ENCODE data around the gene GAGE12J.
A peak's percentile ranks its signal among the peaks of the same experiment; 100 is the strongest.
"Not testable (repeated sequence)": the region's sequence is repeated elsewhere in the genome, so short reads cannot be mapped to it uniquely, and the experiment has no call there.

GAGE12J gene

DNA sequence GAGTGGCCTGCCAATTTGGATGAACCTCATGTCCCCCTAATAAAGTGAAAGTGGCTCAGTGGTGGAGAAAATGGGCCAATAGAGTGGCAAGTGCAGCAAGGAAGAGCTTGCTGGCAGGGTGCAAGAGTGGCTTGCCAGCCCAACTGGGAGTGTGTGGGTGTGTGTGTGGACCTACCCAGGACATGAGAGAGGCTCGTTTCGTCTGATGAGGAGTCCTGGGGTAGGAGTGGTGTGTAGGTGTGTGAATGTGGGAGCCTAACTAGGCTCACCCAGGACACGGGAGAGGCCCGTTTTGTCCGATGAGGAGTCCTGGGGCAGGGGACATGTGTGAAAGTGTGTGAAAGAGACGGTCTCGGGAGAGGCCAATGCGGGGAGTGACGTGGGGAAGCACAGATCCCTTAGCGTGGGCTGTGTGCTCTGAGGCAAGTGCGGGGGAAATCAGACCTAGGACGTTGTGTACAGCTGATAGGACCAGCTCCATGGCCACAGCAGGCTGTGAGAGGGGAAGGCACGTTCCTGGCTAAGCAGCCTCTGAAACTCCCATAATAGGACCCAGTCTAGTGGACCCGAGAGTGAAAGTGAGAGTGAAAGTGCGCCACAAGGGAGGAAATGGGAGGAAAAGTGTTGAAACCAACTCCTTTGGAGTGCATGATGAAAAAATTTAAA is 13.1 kb upstream of the GAGE12J start:
- no peaks in the 10 kb centered on the region for H3K9me3 ChIP-seq (ENCODE audit: control insufficient read depth, low read length)
- H3K27ac ChIP-seq, result no peak overlapping the region
- no peak overlapping the region for H3K9ac ChIP-seq

DNA sequence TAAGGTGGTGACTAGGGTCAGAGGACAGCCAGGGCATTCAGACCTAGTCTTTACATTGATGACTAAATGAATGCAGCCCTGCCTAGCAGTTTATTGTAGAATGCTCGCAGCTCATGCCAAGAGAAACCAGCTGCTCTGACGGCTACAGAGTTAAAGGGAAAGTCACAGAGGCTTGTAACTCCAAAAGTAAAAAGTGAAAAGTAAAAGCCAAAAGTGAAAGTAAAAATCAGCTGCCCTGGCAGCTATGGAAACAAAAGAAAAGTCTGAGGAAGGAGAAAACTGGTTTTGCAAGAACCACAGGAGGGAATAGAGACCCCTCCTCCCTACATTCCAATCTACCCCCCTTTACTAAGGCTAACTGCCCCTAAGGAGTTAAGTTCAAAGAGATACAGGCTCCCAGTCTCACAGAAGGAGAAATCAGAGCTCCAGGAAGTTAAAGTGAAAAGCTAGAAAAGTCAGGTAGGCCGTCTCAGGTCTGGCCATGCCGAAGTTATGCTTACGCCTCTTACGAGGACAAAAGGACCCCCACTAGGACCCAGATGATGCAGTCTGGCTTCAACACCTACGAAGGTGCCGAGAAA is 12.3 kb upstream of the GAGE12J start:
- Histone ChIP-seq H3K36me3 (ENCODE audit: control insufficient read depth, insufficient read depth, low read length) (no peaks in the 10 kb centered on the region), H3K4me2 (ENCODE audit: low read length) (peak overlapping the region; percentile 67), H3K79me2 (no peaks in the 10 kb centered on the region), H3K9ac (no peak overlapping the region), H3K9me3 (ENCODE audit: control insufficient read depth, low read length) (no peaks in the 10 kb centered on the region), H3K4me3 (ENCODE audit: low read depth, low read length) (peak overlapping the region; percentile 37), H3K4me1 (no peaks in the 10 kb centered on the region), H2AFZ (peak overlapping the region; percentile 78), H3K27me3 (ENCODE audit: control insufficient read depth, insufficient read depth, low read length) (no peaks in the 10 kb centered on the region), H3K27ac (peak overlapping the region; percentile 32)
- TF ChIP-seq CTCF (IDR thresholded peaks at IDR 0.05), result no peak

More for the DNA sequence above, 13.1 kb upstream of the GAGE12J start:
- Histone ChIP-seq H3K79me2 (no peaks in the 10 kb centered on the region), H3K27me3 (ENCODE audit: control insufficient read depth, insufficient read depth, low read length) (no peaks in the 10 kb centered on the region), H3K4me3 (ENCODE audit: low read depth, low read length) (peak overlapping the region; percentile 37), H3K4me1 (no peaks in the 10 kb centered on the region), H3K36me3 (ENCODE audit: control insufficient read depth, insufficient read depth, low read length) (no peaks in the 10 kb centered on the region), H2AFZ (peak overlapping the region; percentile 78), H3K4me2 (ENCODE audit: low read length) (peak overlapping the region; percentile 67)
- TF ChIP-seq CTCF (IDR thresholded peaks at IDR 0.05), result no peak

GRCh38 chrX:49310371-49310770 is 11.5 kb upstream of the GAGE12J start:
- H3K4me3 ChIP-seq (ENCODE audit: low read depth, low read length), result no peak overlapping the region

GRCh38 chrX:49312176-49312575 is 9.7 kb upstream of the GAGE12J start:
- no peaks in the 10 kb centered on the region for H3K9me3 ChIP-seq (ENCODE audit: control insufficient read depth, low read length)
- H2AFZ ChIP-seq, result no peak overlapping the region
- H3K79me2 ChIP-seq, result no peaks in the 10 kb centered on the region
- no peak overlapping the region for H3K27ac ChIP-seq
- no peak overlapping the region for H3K4me3 ChIP-seq (ENCODE audit: low read depth, low read length)
- no peak overlapping the region for H3K9ac ChIP-seq
- H3K36me3 ChIP-seq (ENCODE audit: control insufficient read depth, insufficient read depth, low read length), result no peaks in the 10 kb centered on the region
- TF ChIP-seq CTCF (IDR thresholded peaks at IDR 0.05), result no peak
- no peak overlapping the region for H3K4me2 ChIP-seq (ENCODE audit: low read length)
- H3K27me3 ChIP-seq (ENCODE audit: control insufficient read depth, insufficient read depth, low read length), result no peaks in the 10 kb centered on the region
- no peaks in the 10 kb centered on the region for H3K4me1 ChIP-seq

More at GRCh38 chrX:49310371-49310770, 11.5 kb upstream of the GAGE12J start:
- Histone ChIP-seq H3K79me2 (no peaks in the 10 kb centered on the region), H3K27me3 (ENCODE audit: control insufficient read depth, insufficient read depth, low read length) (no peaks in the 10 kb centered on the region), H3K4me1 (no peaks in the 10 kb centered on the region), H3K36me3 (ENCODE audit: control insufficient read depth, insufficient read depth, low read length) (no peaks in the 10 kb centered on the region), H2AFZ (peak overlapping the region; percentile 78), H3K9ac (no peak overlapping the region), H3K4me2 (ENCODE audit: low read length) (no peak overlapping the region), H3K27ac (no peak overlapping the region), H3K9me3 (ENCODE audit: control insufficient read depth, low read length) (no peaks in the 10 kb centered on the region)
- TF ChIP-seq CTCF (IDR thresholded peaks at IDR 0.05), result no peak

- Histone ChIP-seq H3K9ac (no peak overlapping the region), H3K79me2 (no peaks in the 10 kb centered on the region), H3K4me2 (ENCODE audit: low read length) (no peak overlapping the region), H2AFZ (no peak overlapping the region), H3K27me3 (ENCODE audit: control insufficient read depth, insufficient read depth, low read length) (no peaks in the 10 kb centered on the region), H3K27ac (no peak overlapping the region), H3K4me3 (ENCODE audit: low read depth, low read length) (no peak overlapping the region), H3K9me3 (ENCODE audit: control insufficient read depth, low read length) (no peaks in the 10 kb centered on the region), H3K4me1 (no peaks in the 10 kb centered on the region), H3K36me3 (ENCODE audit: control insufficient read depth, insufficient read depth, low read length) (no peaks in the 10 kb centered on the region)
- TF ChIP-seq CTCF (IDR thresholded peaks at IDR 0.05), result no peak
Measured at GRCh38 chrX:49316085-49316484, 5.8 kb upstream of the GAGE12J start.

- H3K4me2 ChIP-seq (ENCODE audit: low read length); H3K9me3 ChIP-seq (ENCODE audit: control insufficient read depth, low read length); H3K4me3 ChIP-seq (ENCODE audit: low read depth, low read length); H3K36me3 ChIP-seq (ENCODE audit: control insufficient read depth, insufficient read depth, low read length); H3K4me1 ChIP-seq; H3K27ac ChIP-seq; H3K9ac ChIP-seq; H3K27me3 ChIP-seq (ENCODE audit: control insufficient read depth, insufficient read depth, low read length); H3K79me2 ChIP-seq; H2AFZ ChIP-seq: not testable (repeated sequence)
Measured at GRCh38 chrX:49322266-49322665, 429 bp downstream of the GAGE12J start.

DNA sequence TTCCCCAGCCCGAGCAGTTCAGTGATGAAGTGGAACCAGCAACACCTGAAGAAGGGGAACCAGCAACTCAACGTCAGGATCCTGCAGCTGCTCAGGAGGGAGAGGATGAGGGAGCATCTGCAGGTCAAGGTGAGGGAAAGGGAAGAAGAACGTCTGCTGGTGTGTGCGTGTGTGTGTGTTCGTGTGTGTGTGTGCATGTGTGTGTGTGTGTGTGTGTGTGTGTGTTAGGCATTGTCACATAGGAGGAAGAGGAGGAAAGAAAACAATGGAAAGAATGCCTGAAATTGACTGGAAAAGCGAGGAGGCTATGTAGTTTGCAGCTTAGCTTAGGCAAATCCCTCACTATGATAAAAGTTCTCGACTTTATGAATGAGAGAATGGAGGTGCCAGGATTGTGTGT is 1.9 kb downstream of the GAGE12J start:
- not testable (repeated sequence) for H3K27me3 ChIP-seq (ENCODE audit: control insufficient read depth, insufficient read depth, low read length); H3K36me3 ChIP-seq (ENCODE audit: control insufficient read depth, insufficient read depth, low read length); H2AFZ ChIP-seq; H3K4me2 ChIP-seq (ENCODE audit: low read length); H3K9ac ChIP-seq; H3K79me2 ChIP-seq; H3K4me3 ChIP-seq (ENCODE audit: low read depth, low read length); H3K9me3 ChIP-seq (ENCODE audit: control insufficient read depth, low read length); H3K27ac ChIP-seq; H3K4me1 ChIP-seq
